ENCODE data around the gene CYP11A1. TPM values are rescaled to one million over a fixed set of nuclear protein-coding genes. Genes with fewer than 3 reads are reported as not detected.

The CYP11A1 gene
- total and polyA plus RNA-seq, 10 of the 15 experiments (the other 5 are each of a cell fraction or from before 2014, with no cell fraction given): 0.11 to 1.2 (median 0.23) TPM; not detected in 5

DNA sequence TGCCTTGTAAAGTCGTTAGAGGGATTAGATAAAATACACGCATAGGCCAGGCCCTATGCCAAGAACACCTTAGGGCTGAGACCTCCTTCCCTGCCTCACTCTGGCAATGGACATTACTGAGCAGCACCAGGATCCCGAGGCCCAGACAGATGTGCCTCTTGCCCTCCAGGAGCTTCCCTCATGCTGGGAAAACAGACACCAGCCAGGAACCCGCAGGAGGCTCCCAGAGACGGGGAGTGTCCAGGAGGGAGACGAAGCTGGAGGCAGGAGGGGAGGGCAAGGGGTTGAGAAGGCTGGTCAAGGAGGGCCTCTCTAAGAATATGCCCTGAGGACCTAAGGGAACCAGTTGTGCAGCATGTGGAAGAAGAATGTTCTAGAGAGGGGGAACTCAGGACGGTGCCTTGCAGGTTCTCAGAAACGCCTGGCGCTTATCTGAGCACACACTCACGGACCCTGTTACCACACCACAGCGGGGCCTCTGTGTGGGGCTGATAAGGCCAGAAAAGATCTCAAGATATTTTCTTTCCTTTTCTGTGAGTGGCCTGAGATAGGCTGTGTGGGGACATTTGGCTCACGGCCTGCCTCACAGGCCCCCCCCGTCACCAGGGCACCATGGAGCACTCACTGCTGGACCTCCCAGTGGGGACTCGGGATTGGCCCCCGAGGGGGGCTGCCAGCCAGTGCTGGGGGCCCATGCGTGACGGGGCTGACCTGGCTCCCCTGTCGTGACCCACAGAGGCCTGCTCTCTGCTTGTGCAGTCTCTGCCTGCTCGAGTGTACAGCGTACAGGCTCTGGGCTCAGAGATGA is 22.0 kb upstream of the CYP11A1 start:
- RAD21 ChIA-PET (ENCODE audit: unreplicated experiment): interaction anchor here (0.8 to 20.3 kb wide), 5 partner anchors 9 to 39 kb away, joined by 3 to 496 read pairs (median 4); partner anchors contain the start of gene SEMA7A

More for the DNA sequence above, 22.0 kb upstream of the CYP11A1 start:
- Histone ChIP-seq H2AFZ (ENCODE audit: control insufficient read depth, low read depth, low read length) (no peak overlapping the region), H3K9ac (ENCODE audit: control insufficient read depth, insufficient read depth, low read length) (no peak overlapping the region), H3K79me2 (ENCODE audit: control insufficient read depth, insufficient read depth, low read length) (peaks cover 26% of the 10 kb centered on the region), H3K9me3 (replicated peaks; ENCODE audit: control insufficient read depth, insufficient read depth, low read length) (no peaks in the 10 kb centered on the region), H3K27me3 (replicated peaks in 1 of 2; ENCODE audit: control insufficient read depth in 2 of 2, insufficient read depth in 2 of 2, low read length in 1 of 2) (no peaks in the 10 kb centered on the region), H4K20me1 (ENCODE audit: control insufficient read depth, insufficient read depth) (no peaks in the 10 kb centered on the region), H3K4me3 (no peak overlapping the region), H3K4me1 (ENCODE audit: control insufficient read depth, insufficient read depth, low read length) (peaks cover 77% of the 10 kb centered on the region), H3K27ac (ENCODE audit: control insufficient read depth, insufficient read depth) (no peak overlapping the region), H3K4me2 (ENCODE audit: control insufficient read depth, insufficient read depth) (no peak overlapping the region), H3K36me3 (ENCODE audit: control insufficient read depth in 2 of 2, insufficient read depth in 2 of 2, low read length in 1 of 2) (no peaks in the 10 kb centered on the region; a peak in 1 of 4 replicates)
- BruUV-seq (replicated peaks): no TSS peak
- ChIA-PET CTCF (interaction anchor here (2.4 kb wide), 1 partner anchor 14 kb away, joined by 8 read pairs; no protein-coding TSS in a partner anchor), SMC1A (ENCODE audit: uncharacterized antibody, unreplicated experiment) (interaction anchor here (0.8 to 21.3 kb wide), 4 partner anchors 10 to 48 kb away, joined by 5 to 544 read pairs (median 6); partner anchors contain the start of gene SEMA7A), POLR2A (interaction anchor here (1.0 to 15.8 kb wide), 4 partner anchors 13 to 42 kb away, joined by 3 to 302 read pairs (median 73); partner anchors contain the start of gene SEMA7A)
- no peak for FAIRE-seq
- DNase-seq (ENCODE audit: low read depth, low spot score): no peak
- TF ChIP-seq IRF4 (IDR thresholded peaks at IDR 0.05; ENCODE audit: low read depth, low read length) (no peak), SPI1 (IDR thresholded peaks at IDR 0.05; ENCODE audit: borderline replicate concordance, insufficient read depth, low read depth, low read length) (no peak), TAF1 (IDR thresholded peaks at IDR 0.05; ENCODE audit: borderline replicate concordance, low read depth, low read length) (no peak), GABPA (IDR thresholded peaks at IDR 0.05; ENCODE audit: low read depth) (no peak), RB1 (IDR thresholded peaks at IDR 0.05; ENCODE audit: borderline replicate concordance) (no peak), JUNB (IDR thresholded peaks at IDR 0.05) (no peak), KAT2A (conservative IDR thresholded peaks at IDR 0.05; ENCODE audit: control insufficient read depth, low read depth, low read length) (no peak), BACH1 (IDR thresholded peaks at IDR 0.05; ENCODE audit: borderline replicate concordance) (no peak), NR2C2 (IDR thresholded peaks at IDR 0.05; ENCODE audit: borderline replicate concordance, control insufficient read depth, insufficient read length, low read depth) (no peak), CEBPB (IDR thresholded peaks at IDR 0.05; ENCODE audit: borderline replicate concordance in 1 of 2, low read depth in 2 of 2, low read length in 2 of 2) (no peak), ELK1 (IDR thresholded peaks at IDR 0.05; ENCODE audit: low read depth, low read length) (no peak), IKZF2 (IDR thresholded peaks at IDR 0.05) (no peak), MLLT1 (IDR thresholded peaks at IDR 0.05) (no peak), ZNF274 (IDR thresholded peaks at IDR 0.05; ENCODE audit: insufficient read depth, insufficient read length) (no peak)
- TF ChIP-seq, protein P1, sequence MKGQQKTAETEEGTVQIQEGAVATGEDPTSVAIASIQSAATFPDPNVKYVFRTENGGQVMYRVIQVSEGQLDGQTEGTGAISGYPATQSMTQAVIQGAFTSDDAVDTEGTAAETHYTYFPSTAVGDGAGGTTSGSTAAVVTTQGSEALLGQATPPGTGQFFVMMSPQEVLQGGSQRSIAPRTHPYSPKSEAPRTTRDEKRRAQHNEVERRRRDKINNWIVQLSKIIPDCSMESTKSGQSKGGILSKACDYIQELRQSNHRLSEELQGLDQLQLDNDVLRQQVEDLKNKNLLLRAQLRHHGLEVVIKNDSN (IDR thresholded peaks at IDR 0.05; ENCODE audit: borderline replicate concordance, extremely low read length, insufficient read depth, low read depth, low read length): no peak
- TF ChIP-seq, protein P2, sequence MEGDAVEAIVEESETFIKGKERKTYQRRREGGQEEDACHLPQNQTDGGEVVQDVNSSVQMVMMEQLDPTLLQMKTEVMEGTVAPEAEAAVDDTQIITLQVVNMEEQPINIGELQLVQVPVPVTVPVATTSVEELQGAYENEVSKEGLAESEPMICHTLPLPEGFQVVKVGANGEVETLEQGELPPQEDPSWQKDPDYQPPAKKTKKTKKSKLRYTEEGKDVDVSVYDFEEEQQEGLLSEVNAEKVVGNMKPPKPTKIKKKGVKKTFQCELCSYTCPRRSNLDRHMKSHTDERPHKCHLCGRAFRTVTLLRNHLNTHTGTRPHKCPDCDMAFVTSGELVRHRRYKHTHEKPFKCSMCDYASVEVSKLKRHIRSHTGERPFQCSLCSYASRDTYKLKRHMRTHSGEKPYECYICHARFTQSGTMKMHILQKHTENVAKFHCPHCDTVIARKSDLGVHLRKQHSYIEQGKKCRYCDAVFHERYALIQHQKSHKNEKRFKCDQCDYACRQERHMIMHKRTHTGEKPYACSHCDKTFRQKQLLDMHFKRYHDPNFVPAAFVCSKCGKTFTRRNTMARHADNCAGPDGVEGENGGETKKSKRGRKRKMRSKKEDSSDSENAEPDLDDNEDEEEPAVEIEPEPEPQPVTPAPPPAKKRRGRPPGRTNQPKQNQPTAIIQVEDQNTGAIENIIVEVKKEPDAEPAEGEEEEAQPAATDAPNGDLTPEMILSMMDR (IDR thresholded peaks at IDR 0.05 in 2 of 3, conservative IDR thresholded peaks at IDR 0.05 in 1 of 3; ENCODE audit: control insufficient read depth in 2 of 3, extremely low read depth in 1 of 3, insufficient read depth in 1 of 3, low read depth in 3 of 3, low read length in 3 of 3): no peak
- intact Hi-C loops (cut with micrococcal nuclease; ENCODE audit: unreplicated experiment) (loop anchor here (10.0 kb wide), 1 partner anchor 745 kb away; no protein-coding TSS in a partner anchor), in situ Hi-C loops (cut with MboI) (no loop called here)
- 87% methylated on average over 19 of the region's 20 CpGs for WGBS (ENCODE audit: insufficient coverage, insufficient replicate concordance, low lambda C conversion rate, missing lambda C conversion rate)
- ATAC-seq: no peak
